HEK293 (cell line): ENCODE data around the gene CD8B.

Experiments used
- CTCF ChIA-PET: fragments of 350-600 bp; formaldehyde crosslinking; extraction: SDS; loops from one replicate; lab custom pipeline; 2021; ENCODE audit warnings: antibody characterized with exemption; lab: Yijun Ruan, JAX
- POLR2A ChIA-PET: fragments of 300-600 bp; formaldehyde crosslinking; extraction: SDS; loops from one replicate; lab custom pipeline; 2020; ENCODE audit warnings: antibody characterized with exemption, inconsistent platforms; lab: Yijun Ruan, JAX
- H3K27ac ChIP-seq: fragments of 200-500 bp; sonication (Bioruptor generic); 2 replicates; pipeline ENCODE4 v1.5.1; 2014; ENCODE audit warnings: low read depth, low read length, control low read depth, inconsistent platforms; ENCODE audit errors: extremely low read depth
- H3K36me3 ChIP-seq, 2 experiments: fragments of 200-500 bp in 1 of 2; sonication (Bioruptor generic) in 1 of 2; 1 replicate in 1 of 2; 2 replicates in 1 of 2; pipeline ENCODE4 v1.5.1; 2014 to 2017; ENCODE audit warnings: inconsistent platforms in 2 of 2, low read length in 2 of 2; ENCODE audit not compliant: control insufficient read depth in 2 of 2, insufficient read depth in 1 of 2
- H3K4me1 ChIP-seq: fragments of 200-500 bp; sonication (Bioruptor generic); 2 replicates; pipeline ENCODE4 v1.5.1; 2014; ENCODE audit warnings: mild to moderate bottlenecking, low read length, inconsistent platforms; ENCODE audit not compliant: control insufficient read depth, insufficient read depth
- H3K4me3 ChIP-seq: 2 replicates; pipeline ENCODE4 v1.5.1; 2011; ENCODE audit warnings: low read depth, mild to moderate bottlenecking, control low read depth, low read length, moderate library complexity
- H3K9me3 ChIP-seq: fragments of 200-500 bp; sonication (Bioruptor generic); 2 replicates; pipeline ENCODE4 v1.5.1; 2014; ENCODE audit warnings: low read depth, low read length, inconsistent platforms; ENCODE audit not compliant: control insufficient read depth, insufficient read depth
- HIC1 ChIP-seq: fragments of 450-650 bp; formaldehyde crosslinking; IDR thresholded peaks from 2 replicates; pipeline ENCODE4 v1.5.1; 2016; ENCODE audit warnings: missing biosample characterization, missing genetic modification characterization
- YY1 ChIP-seq: fragments of 450-650 bp; formaldehyde crosslinking; IDR thresholded peaks from 2 replicates; pipeline ENCODE4 v1.5.1; 2018; ENCODE audit warnings: missing biosample characterization, missing genetic modification characterization
- ZIC2 ChIP-seq: fragments of 450-650 bp; formaldehyde crosslinking; IDR thresholded peaks from 2 replicates; pipeline ENCODE4 v1.5.1; 2016; ENCODE audit warnings: missing biosample characterization, missing genetic modification characterization
- ZNF184 ChIP-seq: fragments of 450-650 bp; IDR thresholded peaks from 2 replicates; pipeline ENCODE4 v1.5.1; 2018; ENCODE audit warnings: missing biosample characterization, mild to moderate bottlenecking, missing genetic modification characterization
- ZNF266 ChIP-seq: fragments of 450-650 bp; formaldehyde crosslinking; IDR thresholded peaks from 2 replicates; pipeline ENCODE4 v1.5.1; 2016; ENCODE audit warnings: missing biosample characterization, missing genetic modification characterization, low read depth
- ZNF398 ChIP-seq: fragments of 450-650 bp; formaldehyde crosslinking; IDR thresholded peaks from 2 replicates; pipeline ENCODE4 v1.5.1; 2017; ENCODE audit warnings: missing biosample characterization, missing genetic modification characterization
- ZNF404 ChIP-seq: fragments of 450-650 bp; formaldehyde crosslinking; IDR thresholded peaks from 2 replicates; pipeline ENCODE4 v1.5.1; 2017; ENCODE audit warnings: missing biosample characterization, missing genetic modification characterization
- ZNF416 ChIP-seq: fragments of 450-650 bp; formaldehyde crosslinking; IDR thresholded peaks from 2 replicates; pipeline ENCODE4 v1.5.1; 2016; ENCODE audit warnings: missing biosample characterization, missing genetic modification characterization
- ZNF423 ChIP-seq: fragments of 450-650 bp; formaldehyde crosslinking; IDR thresholded peaks from 2 replicates; pipeline ENCODE4 v1.5.1; 2016; ENCODE audit warnings: missing biosample characterization, missing genetic modification characterization
- ZNF529 ChIP-seq: fragments of 450-650 bp; formaldehyde crosslinking; IDR thresholded peaks from 2 replicates; pipeline ENCODE4 v1.5.1; 2017; ENCODE audit warnings: missing genetic modification characterization, missing biosample characterization; ENCODE audit not compliant: insufficient replicate concordance
- ZNF600 ChIP-seq: fragments of 450-650 bp; formaldehyde crosslinking; IDR thresholded peaks from 2 replicates; pipeline ENCODE4 v1.5.1; 2016; ENCODE audit warnings: missing biosample characterization, missing genetic modification characterization
- ZNF623 ChIP-seq: fragments of 450-650 bp; formaldehyde crosslinking; IDR thresholded peaks from 2 replicates; pipeline ENCODE4 v1.5.1; 2016; ENCODE audit warnings: missing biosample characterization, missing genetic modification characterization
- ZNF76 ChIP-seq: fragments of 450-650 bp; formaldehyde crosslinking; IDR thresholded peaks from 2 replicates; pipeline ENCODE4; 2016; ENCODE audit warnings: low read depth, missing biosample characterization, missing genetic modification characterization, borderline replicate concordance
- TF ChIP-seq, protein P1 (sequence below): fragments of 450-650 bp; formaldehyde crosslinking; IDR thresholded peaks from 2 replicates; pipeline ENCODE4 v1.5.1; 2016; ENCODE audit warnings: missing biosample characterization, missing genetic modification characterization
- TF ChIP-seq, protein P2 (sequence below): fragments of 450-650 bp; formaldehyde crosslinking; conservative IDR thresholded peaks from 2 replicates; pipeline ENCODE4 v1.5.1; 2016; ENCODE audit warnings: low read depth, missing biosample characterization, missing genetic modification characterization
- TF ChIP-seq, protein P3 (sequence below): fragments of 450-650 bp; formaldehyde crosslinking; IDR thresholded peaks from 2 replicates; pipeline ENCODE4 v1.5.1; 2016; ENCODE audit warnings: missing biosample characterization, missing genetic modification characterization

Gene CD8B

DNA sequence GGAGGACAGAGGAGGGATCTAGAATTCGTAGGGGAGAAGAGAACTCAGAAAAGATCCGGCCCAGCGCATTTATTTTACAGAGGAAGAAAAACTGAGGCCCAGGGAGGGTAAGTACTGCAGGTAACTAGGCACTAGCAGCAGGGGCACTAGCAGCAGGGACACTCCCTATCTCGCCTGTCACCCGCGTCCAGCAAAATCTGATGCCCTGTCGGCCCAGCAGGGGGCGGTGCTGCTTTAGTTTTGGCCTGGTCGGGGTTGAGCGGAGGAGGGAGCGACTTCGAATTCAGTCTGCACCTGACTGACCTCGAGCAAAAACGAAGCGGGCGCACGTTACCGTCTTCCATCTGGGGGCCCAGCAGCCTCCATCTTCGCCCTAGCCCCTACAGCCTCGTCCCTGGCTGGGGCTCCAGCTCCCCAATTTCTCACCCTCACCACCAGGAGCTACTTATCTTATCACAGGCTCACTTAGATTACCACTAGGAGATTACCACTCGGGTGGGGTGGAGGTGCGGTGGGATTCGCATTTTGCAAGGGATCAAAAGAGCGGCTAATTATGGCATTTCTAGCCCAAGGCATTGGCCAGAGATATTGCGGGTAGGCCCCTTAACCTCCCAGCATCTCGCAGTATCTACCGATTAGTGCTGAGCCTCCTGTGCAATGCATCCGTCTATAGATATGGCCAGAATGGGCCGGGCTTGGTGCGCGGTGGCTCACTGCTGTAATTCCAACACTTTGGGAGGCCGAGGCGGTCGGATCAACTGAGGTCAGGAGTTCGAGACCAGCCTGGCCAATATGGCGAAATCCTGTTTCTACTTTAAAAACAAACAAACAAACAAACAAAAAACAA lies 53.1 kb downstream of the CD8B start (continued):
- TF ChIP-seq ZNF398 (peak; percentile 83), ZNF266 (tag by site-specific recombination) (no peak), ZNF416 (tag by site-specific recombination) (no peak), ZNF404 (tag by site-specific recombination) (peak; percentile 72; the same call in 1 of the 2 replicates)

DNA sequence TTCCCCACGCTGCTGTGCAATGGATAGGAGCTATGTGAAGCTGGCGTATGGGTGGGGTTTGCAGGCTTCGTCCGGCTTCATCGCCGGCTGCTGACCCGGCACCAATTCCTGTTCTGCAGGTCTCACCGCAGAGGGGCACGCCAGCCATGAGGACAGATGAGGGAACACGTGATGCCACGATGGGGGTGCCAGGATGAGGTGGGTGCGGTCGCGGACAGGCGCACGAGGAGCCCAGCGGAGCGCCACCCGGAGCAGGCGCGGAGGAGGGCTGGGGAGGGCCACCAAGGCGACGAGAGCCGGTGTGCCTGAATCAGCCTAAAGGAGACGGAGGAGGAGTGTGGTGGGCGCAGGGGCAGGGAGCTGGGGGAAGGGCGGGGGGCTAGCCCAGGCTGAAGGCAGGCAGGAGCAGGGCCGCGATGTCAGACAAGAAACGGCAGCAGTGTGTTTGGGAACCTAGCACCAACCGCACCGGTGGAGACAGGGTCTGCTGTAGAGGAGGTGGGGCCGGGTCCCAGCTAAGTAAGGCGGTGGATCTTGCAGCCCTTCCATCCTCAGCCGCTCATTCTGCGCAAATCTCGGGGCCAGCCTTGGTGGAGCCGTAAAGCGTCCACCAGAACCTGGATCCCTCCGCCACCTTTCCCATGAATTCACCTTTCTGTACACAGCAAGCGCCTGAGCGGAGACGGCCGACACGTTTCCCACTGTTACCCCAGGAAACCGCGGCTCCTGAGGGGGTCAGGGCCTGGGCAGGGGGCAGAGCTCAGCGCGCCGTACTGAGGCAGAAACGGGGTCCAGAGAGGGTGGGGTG lies 54.0 kb downstream of the CD8B start:
- Histone ChIP-seq H3K27ac (peak overlapping the region; percentile 80), H3K36me3 (no peaks in the 10 kb centered on the region; a peak in 1 of 3 replicates), H3K4me3 (peak overlapping the region; percentile 46), H3K4me1 (peaks cover 4% of the 10 kb centered on the region; the same call in 1 of the 2 replicates), H3K9me3 (no peaks in the 10 kb centered on the region)
- ChIA-PET CTCF (interaction anchor here (0.6 to 1.4 kb wide), 6 partner anchors 43 to 1554 kb away, joined by 4 to 7 read pairs (median 4); no protein-coding TSS in a partner anchor), POLR2A (interaction anchor here (0.6 to 1.4 kb wide), 2 partner anchors 15 to 367 kb away, joined by 3 read pairs; partner anchors contain the start of gene KDM3A)
- TF ChIP-seq, protein P1, sequence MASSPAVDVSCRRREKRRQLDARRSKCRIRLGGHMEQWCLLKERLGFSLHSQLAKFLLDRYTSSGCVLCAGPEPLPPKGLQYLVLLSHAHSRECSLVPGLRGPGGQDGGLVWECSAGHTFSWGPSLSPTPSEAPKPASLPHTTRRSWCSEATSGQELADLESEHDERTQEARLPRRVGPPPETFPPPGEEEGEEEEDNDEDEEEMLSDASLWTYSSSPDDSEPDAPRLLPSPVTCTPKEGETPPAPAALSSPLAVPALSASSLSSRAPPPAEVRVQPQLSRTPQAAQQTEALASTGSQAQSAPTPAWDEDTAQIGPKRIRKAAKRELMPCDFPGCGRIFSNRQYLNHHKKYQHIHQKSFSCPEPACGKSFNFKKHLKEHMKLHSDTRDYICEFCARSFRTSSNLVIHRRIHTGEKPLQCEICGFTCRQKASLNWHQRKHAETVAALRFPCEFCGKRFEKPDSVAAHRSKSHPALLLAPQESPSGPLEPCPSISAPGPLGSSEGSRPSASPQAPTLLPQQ = peak; percentile 63; the same call in 1 of the 2 replicates
- TF ChIP-seq ZNF184 = no peak
- no peak for TF ChIP-seq ZNF529 (tag by site-specific recombination)
- TF ChIP-seq ZNF423 (tag by site-specific recombination) = 0 out of 2 replicates have a peak, but pooled peaks have one; percentile 19
- TF ChIP-seq, protein P2, sequence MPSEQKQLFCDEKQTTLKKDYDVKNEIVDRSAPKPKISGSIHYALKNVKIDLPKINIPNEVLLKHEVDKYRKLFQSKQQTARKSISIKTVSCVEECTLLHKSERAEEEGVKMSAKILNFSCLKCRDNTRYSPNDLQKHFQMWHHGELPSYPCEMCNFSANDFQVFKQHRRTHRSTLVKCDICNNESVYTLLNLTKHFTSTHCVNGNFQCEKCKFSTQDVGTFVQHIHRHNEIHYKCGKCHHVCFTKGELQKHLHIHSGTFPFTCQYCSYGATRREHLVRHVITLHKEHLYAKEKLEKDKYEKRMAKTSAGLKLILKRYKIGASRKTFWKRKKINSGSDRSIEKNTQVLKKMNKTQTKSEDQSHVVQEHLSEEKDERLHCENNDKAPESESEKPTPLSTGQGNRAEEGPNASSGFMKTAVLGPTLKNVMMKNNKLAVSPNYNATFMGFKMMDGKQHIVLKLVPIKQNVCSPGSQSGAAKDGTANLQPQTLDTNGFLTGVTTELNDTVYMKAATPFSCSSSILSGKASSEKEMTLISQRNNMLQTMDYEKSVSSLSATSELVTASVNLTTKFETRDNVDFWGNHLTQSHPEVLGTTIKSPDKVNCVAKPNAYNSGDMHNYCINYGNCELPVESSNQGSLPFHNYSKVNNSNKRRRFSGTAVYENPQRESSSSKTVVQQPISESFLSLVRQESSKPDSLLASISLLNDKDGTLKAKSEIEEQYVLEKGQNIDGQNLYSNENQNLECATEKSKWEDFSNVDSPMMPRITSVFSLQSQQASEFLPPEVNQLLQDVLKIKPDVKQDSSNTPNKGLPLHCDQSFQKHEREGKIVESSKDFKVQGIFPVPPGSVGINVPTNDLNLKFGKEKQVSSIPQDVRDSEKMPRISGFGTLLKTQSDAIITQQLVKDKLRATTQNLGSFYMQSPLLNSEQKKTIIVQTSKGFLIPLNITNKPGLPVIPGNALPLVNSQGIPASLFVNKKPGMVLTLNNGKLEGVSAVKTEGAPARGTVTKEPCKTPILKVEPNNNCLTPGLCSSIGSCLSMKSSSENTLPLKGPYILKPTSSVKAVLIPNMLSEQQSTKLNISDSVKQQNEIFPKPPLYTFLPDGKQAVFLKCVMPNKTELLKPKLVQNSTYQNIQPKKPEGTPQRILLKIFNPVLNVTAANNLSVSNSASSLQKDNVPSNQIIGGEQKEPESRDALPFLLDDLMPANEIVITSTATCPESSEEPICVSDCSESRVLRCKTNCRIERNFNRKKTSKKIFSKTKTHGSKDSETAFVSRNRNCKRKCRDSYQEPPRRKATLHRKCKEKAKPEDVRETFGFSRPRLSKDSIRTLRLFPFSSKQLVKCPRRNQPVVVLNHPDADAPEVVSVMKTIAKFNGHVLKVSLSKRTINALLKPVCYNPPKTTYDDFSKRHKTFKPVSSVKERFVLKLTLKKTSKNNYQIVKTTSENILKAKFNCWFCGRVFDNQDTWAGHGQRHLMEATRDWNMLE = peak; percentile 77; the same call in 1 of the 2 replicates
- peak; percentile 10; the same call in 1 of the 2 replicates for TF ChIP-seq ZNF76 (tag by site-specific recombination)
- 0 out of 2 replicates have a peak, but pooled peaks have one; percentile 52 for TF ChIP-seq HIC1 (tag by site-specific recombination)
- TF ChIP-seq ZNF623 (tag by site-specific recombination) = no peak
- TF ChIP-seq, protein P3, sequence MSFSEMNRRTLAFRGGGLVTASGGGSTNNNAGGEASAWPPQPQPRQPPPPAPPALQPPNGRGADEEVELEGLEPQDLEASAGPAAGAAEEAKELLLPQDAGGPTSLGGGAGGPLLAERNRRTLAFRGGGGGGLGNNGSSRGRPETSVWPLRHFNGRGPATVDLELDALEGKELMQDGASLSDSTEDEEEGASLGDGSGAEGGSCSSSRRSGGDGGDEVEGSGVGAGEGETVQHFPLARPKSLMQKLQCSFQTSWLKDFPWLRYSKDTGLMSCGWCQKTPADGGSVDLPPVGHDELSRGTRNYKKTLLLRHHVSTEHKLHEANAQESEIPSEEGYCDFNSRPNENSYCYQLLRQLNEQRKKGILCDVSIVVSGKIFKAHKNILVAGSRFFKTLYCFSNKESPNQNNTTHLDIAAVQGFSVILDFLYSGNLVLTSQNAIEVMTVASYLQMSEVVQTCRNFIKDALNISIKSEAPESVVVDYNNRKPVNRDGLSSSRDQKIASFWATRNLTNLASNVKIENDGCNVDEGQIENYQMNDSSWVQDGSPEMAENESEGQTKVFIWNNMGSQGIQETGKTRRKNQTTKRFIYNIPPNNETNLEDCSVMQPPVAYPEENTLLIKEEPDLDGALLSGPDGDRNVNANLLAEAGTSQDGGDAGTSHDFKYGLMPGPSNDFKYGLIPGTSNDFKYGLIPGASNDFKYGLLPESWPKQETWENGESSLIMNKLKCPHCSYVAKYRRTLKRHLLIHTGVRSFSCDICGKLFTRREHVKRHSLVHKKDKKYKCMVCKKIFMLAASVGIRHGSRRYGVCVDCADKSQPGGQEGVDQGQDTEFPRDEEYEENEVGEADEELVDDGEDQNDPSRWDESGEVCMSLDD = peak; percentile 32; the same call in 1 of the 2 replicates
- TF ChIP-seq ZIC2 (tag by site-specific recombination) = 0 out of 2 replicates have a peak, but pooled peaks have one; percentile 10
- TF ChIP-seq ZNF600 (tag by site-specific recombination) = peak; percentile 74
- no peak for TF ChIP-seq YY1
